Left ventricle myocardium superior (tissue), 1 donor: ENCODE results near the gene MNAT1. TPM values are rescaled to one million over a fixed set of nuclear protein-coding genes. Genes with fewer than 3 reads are reported as not detected.
"Not testable (repeated sequence)": the region's sequence is repeated elsewhere in the genome, so short reads cannot be mapped to it uniquely, and the experiment has no call there.

Experiments
- ATAC-seq: fragments of 200-7000 bp; cut with Tn5 transposase; one replicate; pipeline ENCODE4 v1.9.1; 2020; ENCODE audit warnings: mild to moderate bottlenecking, moderate library complexity
- DNase-seq: peaks from one replicate; pipeline ENCODE4 v3.0.0-alpha.2; 2020
- intact Hi-C: fragments of 100-400 bp; cut with micrococcal nuclease; formaldehyde crosslinking; loops from one replicate; pipeline ENCODE4 v1.11.0; 2022
- total RNA-seq: library from RNA; stranded (reverse); fragmentation: NEBNext Ultra II Directional; extraction: Animal tissue kit (Norgen Biotek cat#: 25700); gene quantifications from one replicate; pipeline ENCODE4 v1.2.1, GENCODE V29; 2021
- donor health status: DM: no; HTN: yes; CAD: no; lungs with severe emphysema.

The MNAT1 gene
- total RNA-seq, 1 donor from 2014 or later = 25.8 TPM

DNA sequence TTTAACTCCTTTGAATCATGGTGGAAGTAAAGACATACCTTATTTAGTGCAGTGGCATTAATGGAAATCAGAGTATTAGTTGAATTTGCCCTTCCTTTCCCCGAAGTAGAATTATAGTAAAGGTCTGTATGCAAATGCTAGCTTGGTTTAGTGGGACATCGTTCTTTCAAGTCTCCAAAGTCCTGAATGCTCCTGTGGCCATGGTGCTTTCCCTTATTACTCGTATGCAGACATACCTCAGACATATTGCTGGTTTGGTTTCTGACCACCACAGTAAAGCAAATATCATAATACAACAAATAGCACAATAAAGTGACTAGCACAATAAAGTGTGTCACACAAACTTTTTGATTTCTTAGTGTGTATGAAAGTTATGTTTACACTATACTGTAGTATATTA is 52.3 kb downstream of the MNAT1 start:
- intact Hi-C loops = no loop called here
- no peak for DNase-seq
- no peak for ATAC-seq

DNA sequence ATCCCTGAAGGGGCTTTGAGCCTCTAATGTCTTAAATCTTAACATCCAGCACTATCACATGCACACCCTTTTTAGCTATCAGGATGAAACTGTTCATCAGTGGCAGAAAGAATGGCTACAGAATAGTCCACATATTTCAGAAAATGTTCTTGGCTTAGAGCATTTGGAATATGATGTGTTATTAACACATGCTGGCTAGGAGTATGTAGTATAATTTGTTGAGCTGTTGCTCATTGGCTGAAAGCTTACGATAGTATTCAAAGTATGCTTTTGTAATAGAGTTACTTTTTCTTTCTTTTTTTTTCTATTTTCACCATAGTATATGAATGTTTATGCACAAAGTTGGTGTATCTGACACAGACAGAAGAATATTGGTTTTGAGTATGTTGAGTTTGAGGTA is 55.1 kb downstream of the MNAT1 start:
- intact Hi-C loops = no loop called here
- DNase-seq (no peak), ATAC-seq (no peak)

DNA sequence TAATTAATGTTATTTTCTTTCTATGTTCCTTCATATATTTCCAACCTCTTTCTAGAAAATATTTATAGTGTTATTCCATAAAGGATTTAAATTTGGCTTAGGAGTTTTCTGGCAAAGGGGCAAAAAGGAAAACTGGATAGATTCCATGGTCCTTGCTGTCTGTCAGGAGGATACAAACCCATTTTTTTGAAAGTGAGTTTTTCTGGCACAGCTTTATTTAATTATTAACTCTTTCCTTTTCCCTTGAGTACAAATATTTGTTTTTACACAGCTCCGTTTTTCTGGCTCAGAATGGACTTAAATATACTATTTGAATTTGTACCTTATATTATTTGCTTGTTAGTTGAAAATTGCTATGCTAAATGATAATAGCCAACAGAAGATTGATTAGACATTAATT is 56.3 kb downstream of the MNAT1 start:
- intact Hi-C loops = no loop called here
- DNase-seq = no peak
- ATAC-seq = no peak

DNA sequence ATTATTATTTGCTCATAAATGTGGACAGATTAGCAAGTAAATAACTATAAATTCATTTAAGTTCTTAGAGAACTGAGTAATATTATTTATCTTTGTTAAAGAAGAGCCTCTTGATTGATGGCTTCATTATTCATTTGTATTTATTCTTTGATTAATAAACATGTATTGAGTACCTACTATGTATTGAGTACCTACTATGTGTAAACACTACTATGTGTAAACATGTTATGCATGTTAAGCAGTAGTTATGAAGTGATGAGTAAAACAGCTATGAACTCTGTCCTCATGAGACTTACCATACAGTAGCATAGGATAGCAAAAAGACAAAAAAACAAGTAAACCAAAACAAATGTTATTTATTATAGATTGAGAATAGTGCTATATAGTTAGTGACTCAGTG is 61.9 kb downstream of the MNAT1 start:
- no peak for DNase-seq
- intact Hi-C loops = no loop called here
- ATAC-seq = no peak

DNA sequence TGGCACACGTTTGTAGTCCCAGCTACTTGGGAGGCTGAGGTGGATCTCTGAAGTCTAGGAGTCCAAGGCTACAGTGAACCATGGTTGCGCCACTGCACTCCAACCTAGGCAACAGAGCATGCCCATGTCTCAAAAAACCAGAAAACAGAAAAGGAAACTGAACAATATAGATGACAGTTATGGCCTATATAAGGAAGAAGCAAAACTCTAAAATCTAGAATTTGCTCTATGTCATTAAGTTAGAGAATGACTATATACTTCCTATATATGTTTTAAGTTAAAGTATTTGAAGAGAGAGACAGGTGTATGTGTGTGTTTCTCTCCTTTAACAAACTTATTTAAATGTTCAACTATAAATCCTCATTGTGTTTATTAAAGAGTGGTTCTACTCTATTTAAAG is 65.8 kb downstream of the MNAT1 start:
- intact Hi-C loops = no loop called here
- DNase-seq (no peak), ATAC-seq (no peak)

DNA sequence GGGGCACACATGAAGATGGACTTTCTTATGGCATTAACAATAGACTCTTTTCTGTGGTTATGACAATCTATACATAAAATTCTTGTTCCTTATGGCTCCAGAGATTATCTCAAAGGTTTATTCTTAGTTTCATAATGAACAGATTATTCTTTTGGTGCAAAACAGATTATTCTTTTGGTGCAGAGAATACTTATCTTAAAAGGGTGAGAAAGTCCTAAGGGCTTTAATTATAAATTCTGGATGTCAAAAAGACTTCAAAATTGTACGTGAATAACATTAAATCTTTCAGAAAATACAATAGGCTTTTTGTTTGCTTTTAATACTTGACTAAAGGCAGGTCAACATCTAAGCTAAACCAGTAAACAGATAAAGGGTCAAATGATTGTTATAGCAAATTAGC is 69.3 kb downstream of the MNAT1 start:
- ATAC-seq (no peak), DNase-seq (no peak)
- intact Hi-C loops = no loop called here

DNA sequence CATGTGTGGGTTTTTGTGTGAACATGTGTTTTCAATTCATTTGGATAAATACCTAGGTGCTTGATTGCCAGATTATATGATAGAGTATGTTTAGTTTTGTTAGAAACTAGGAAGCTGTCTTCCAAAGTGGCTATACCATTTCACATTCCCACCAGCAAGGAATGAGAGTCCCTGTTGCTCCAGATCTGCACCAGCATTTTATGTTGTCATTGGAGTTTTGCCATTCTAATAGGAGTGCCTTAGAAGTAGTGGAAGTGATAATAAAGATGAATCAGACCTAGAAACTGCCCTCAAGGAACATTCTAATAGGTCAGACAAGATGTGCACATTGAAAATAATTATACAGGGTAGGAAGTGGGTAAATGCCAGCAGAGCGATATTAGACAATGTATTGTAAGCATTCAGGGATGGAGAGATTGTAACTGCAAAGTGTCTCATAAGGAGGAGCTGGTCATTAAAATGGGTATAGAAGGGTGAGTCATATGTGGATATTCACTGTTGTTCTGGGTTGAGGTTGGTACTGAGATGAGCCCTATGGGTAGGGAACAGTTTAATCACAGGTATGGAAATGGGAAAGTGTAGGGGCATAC is 71.4 kb downstream of the MNAT1 start:
- DNase-seq (no peak), ATAC-seq (no peak)
- intact Hi-C loops = no loop called here

DNA sequence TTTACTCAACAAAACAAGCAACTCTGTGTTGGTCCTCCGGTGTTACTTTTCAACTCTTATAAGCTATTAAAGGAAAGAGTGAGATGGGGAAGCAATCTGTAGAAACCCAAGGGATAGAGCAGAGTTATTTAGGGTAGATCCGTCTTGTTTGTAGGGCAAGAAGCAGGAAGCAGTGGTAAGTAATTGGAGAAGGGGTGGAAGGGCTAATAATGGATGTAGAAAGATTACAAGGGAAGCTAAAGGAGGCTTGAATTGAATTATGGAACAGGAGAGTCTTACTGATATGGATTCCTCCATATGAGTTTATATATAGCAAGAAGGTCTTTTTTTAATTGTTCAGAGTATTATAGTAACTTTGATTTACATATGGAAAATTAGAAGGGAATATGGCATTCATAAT is 72.7 kb downstream of the MNAT1 start:
- intact Hi-C loops = no loop called here
- DNase-seq (no peak), ATAC-seq (no peak)

DNA sequence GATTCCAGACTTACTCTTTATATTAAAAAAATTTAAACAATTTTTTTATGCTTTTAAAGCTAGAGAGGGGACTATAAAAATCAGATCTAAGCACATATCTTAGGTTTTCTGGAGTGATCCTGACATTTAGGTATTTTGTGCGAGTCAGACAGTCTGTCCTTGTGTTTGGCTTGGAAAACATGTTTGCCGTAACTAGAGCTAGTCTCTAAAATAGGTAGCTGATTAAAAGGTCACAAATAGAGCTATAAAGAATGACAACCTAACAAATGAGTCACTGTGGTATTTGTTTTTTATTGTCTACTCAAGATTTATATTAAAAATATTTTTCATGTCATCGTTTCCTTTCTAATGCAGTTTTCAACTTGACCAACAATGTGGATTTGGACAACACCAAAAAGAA is 73.4 kb downstream of the MNAT1 start:
- ATAC-seq = no peak

DNA sequence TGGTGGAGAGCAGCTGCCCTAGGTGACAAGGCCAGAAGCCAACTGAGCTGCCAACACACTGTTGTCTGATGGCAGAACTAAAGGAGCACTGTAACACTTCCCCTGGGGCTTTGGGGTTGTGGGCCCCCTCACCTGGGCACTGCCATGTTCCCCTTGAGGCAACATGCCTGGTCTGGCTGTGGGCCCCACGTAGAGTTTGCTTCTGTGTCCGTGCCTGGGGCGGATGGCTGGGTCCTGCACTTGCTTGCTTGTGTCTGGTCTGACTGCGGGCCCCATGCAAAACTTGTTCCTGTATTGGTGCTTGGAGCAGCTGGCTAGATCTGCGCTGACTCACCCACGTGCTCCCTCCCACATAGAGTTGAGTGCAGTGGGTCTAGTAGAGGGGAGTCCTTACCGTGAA is 78.4 kb downstream of the MNAT1 start:
- ATAC-seq (no peak), DNase-seq (no peak)
- intact Hi-C loops = no loop called here

More for the DNA sequence above, 73.4 kb downstream of the MNAT1 start:
- intact Hi-C loops = no loop called here
- DNase-seq = no peak

DNA sequence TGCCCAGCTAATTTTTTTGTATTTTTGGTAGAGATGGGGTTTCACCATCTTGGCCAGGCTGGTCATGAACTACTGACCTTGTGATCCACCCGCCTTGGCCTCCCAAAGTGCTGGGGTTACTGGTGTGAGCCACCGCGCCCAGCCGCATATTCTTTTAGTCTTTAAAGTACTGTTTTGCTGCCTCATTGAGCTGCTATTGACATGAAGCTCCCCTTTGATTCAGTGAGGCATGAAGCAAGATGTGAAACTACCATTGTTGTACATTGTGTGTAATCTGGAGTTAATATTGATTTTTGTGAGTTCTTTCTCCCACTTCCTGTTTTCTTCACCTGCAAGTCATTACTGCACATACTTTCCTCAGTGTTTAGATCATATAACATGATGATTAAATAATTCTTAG is 80.8 kb downstream of the MNAT1 start:
- intact Hi-C loops = no loop called here
- DNase-seq (no peak), ATAC-seq (no peak)

DNA sequence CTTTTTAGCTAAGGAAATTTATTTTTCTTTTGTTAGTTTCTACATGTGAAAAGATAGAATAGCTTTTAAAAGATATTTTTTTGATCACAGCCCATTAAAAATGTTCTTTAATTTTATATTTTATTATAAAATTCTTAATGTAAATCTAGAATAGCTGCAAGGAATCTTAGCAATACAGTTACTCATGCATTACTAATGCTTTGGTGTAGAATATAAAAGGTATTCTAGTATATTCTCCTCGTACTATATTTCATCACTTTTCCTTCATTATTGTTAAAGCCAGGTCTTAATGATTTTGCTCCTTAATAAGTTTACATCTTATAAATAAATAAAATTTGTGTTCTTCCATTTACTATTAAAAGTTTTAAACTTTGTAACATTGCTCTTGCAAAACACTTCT is 82.6 kb downstream of the MNAT1 start:
- no peak for ATAC-seq

DNA sequence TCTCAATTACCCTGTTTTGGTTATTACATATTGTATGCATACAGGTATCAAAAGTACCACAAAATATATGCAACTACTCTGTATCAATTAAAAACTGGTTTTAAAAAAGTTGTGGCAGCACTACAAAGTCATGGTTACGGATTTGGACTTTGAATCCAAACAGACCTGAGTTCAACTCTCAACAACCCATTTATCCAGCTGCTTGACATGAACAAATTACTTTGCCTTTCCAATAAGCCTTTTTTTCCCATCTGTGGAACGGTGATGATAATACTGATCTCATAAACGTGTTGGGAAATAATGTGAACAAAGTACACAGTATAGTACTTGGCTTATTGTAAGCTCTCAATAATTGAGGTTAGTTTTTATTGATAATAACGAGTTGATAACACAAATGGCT is 85.0 kb downstream of the MNAT1 start:
- ATAC-seq = no peak
- DNase-seq = no peak
- intact Hi-C loops = no loop called here

More for the DNA sequence above, 82.6 kb downstream of the MNAT1 start:
- no peak for DNase-seq
- intact Hi-C loops = no loop called here

DNA sequence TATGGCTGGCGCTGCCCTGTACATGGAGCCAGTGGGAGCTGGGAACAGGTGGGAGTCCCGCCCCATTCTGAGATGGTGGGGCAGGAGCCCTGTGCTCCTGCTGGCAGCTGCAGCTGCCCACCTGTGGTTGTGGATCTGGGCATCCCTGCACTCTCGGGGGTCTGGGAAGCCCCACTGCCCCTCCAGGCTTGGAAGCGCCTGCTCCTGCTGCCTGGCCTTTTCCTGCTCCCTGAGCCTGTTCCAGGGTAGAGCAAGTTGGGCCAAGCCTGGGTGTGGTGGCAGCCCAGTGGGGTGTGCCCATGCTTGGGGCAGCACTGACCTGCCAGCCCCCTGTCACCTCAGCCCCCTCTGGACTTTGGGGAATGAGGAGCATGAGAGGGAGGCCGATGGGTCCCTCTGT is 104.0 kb downstream of the MNAT1 start:
- intact Hi-C loops = no loop called here
- no peak for ATAC-seq
- no peak for DNase-seq

DNA sequence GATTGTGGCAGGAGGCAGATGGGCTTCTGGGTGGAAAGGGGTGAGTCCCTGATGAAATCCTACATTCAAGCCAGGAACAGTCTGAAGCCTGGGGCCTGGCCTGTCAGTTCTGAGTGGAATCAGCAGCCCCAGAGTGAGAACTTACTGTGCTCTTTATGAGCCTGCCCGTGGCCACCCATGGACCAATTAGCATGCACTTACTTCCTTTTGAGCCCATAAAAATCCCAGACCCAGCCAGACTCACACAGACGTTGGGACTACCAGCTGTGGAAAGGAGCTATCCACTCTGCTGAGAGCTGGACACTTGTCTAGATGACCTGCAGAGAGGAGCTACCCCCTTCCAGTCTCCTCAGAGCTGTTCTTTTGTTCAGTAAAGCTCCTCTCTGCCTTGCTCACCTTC is 104.5 kb downstream of the MNAT1 start:
- DNase-seq (no peak), ATAC-seq (no peak)
- intact Hi-C loops = no loop called here

DNA sequence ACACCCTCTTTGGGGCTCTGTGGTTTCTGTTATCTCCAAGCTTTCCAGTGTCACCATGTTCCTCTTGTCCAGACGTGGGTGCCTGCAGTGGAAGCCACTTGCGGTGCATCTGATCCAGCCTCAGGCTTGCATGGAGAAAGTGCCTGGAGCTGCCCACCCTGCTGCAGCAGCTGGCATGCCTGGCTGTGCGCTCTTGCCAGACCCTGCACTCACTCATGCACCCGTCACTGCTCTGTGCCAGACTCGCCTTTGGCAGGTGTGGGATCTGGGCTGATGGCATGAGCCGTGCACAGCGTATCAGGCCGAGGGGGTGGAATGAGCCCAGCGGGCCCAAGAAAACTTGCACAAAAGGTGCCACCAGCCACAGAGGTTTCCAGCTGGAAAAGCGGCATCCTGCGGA is 105.1 kb downstream of the MNAT1 start:
- no peak for DNase-seq
- peak; percentile 74 for ATAC-seq
- intact Hi-C loops = no loop called here

DNA sequence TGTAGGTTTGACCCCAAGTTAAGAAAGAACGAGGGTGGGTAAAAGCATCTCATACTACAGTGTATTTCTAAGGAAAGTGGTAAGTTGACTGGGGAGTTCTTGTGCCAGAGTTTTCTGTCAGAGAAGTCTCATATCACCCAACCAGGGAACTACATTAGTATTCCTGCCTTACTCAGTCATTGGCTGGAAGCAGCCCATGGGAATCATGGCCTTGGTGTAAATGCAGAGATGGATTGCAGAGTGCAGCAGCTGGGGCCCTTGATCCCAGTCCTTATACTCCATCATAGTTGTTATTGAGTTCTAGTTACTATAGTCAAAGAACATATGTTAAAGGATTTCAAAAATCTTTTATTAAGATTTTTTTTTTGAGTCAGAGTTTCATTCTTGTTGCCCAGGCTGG is 105.8 kb downstream of the MNAT1 start:
- no peak for DNase-seq
- intact Hi-C loops = no loop called here
- no peak for ATAC-seq

DNA sequence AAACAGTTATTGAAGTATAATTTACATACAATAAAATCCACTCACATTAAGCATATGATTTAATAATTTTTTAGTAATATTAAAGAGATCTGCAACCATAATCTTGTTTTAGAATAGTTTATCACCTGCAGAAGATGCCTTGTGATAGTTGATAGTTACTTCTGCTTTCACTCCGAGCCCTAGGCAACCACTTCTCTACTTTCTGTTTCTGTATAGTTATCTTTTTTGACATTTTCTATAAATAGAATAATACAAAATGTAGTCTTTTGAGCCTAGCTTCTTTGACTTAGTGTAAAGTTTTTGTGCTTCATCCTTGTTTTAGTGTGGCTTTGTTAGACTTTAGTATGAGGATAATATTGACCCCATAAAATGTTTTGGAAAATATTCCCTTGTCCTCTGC is 111.0 kb downstream of the MNAT1 start:
- DNase-seq = no peak
- ATAC-seq = no peak
- intact Hi-C loops = no loop called here

DNA sequence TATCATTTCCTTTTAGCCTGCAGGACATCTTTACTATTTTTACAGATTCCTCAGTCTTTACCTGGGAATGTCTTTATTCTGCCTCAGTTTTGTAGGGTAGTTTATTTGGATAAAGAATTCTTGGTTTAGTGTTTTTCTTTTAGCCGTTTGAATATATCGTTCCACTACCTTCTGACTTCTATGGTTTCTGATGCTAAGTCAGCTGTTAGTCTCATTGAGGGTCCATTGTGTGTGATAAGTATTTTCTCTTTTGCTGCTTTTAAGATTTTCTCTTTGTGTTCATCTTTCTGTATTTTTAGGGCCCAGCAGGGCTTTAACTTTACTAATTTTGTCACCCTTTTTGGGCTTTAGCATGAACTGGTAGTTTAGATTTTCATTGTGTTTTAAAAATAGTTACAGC is 113.5 kb downstream of the MNAT1 start:
- intact Hi-C loops = no loop called here
- no peak for DNase-seq

DNA sequence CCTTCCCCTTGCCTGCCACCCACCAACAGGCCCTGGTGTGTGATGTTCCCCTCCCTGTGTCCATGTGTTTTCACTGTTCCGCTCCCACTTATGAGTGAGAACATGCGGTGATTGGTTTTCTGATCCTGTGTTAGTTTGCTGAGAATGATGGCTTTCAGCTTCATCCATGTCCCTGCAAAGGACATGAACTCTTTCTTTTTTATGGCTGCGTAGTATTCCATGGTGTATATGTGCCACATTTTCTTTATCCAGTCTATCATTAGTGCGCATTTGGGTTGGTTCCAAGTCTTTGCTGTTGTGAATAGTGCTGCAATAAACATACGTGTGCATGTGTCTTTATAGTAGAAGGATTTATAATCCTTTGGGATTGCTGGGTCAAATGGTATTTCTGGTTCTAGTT is 117.1 kb downstream of the MNAT1 start:
- ATAC-seq, DNase-seq, intact Hi-C loops: not testable (repeated sequence)

More for the DNA sequence above, 113.5 kb downstream of the MNAT1 start:
- ATAC-seq = no peak

DNA sequence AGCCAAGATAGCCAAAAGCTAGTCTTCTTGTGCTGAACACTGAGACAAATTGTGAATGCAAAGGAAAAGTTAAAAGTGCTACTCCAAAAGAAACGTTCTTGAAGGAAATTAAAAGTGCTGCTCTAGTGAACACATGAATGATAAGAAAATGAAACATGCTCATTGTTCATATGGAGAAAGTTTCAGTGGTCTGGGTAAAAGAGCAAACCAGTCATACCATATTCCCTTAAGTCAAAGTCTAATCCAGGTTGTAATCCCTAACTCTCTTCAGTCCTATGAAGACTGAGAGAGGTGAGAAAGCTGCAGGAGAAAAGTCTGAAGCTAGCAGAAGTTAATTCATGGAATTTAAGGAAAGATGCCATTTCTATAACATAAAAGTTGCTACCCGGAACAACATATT is 121.5 kb downstream of the MNAT1 start:
- intact Hi-C loops = no loop called here
- no peak for ATAC-seq
- DNase-seq = no peak

DNA sequence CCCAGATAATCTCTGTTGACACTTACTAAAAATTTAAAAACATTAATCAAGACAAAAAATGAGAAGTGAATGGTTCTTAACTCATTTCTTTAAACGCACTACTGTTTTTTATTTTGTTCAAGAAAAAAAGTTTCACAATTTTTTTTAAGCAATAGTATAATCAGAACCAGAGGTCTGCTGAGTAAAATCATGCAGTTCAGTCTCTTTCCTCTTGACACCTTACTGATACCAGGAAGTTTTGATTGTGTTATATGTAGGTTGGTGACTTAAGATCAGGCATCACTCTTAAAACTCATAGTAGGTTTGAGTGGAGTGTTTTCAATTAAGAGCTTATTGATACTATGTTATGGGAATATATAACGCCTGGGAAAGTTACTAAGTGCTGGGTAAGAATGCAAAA is 125.0 kb downstream of the MNAT1 start:
- no peak for ATAC-seq
- intact Hi-C loops = no loop called here
- no peak for DNase-seq
